Ishikawa (cell line): ENCODE results near the gene CLDN9.

Source experiments
- CEBPB ChIP-seq: IDR thresholded peaks from 2 replicates; pipeline ENCODE4 v1.6.1; 2012
- CREB1 ChIP-seq: IDR thresholded peaks from 2 replicates; pipeline ENCODE4 v1.6.1; 2012; ENCODE audit warnings: low read depth
- EGR1 ChIP-seq: IDR thresholded peaks from 2 replicates; pipeline ENCODE4 v1.6.1; 2012
- EP300 ChIP-seq: IDR thresholded peaks from 2 replicates; pipeline ENCODE4 v1.6.1; 2012; ENCODE audit warnings: borderline replicate concordance
- FOXM1 ChIP-seq: IDR thresholded peaks from 2 replicates; pipeline ENCODE4 v1.6.1; 2012; ENCODE audit warnings: low read depth, borderline replicate concordance
- NFIC ChIP-seq: IDR thresholded peaks from 2 replicates; pipeline ENCODE4 v1.6.1; 2012
- RAD21 ChIP-seq: IDR thresholded peaks from 2 replicates; pipeline ENCODE4 v1.6.1; 2012; ENCODE audit warnings: low read depth
- TAF1 ChIP-seq: IDR thresholded peaks from 2 replicates; pipeline ENCODE4 v1.6.1; 2012; ENCODE audit warnings: low read depth, mild to moderate bottlenecking
- TCF12 ChIP-seq: IDR thresholded peaks from 2 replicates; pipeline ENCODE4 v1.6.1; 2012; ENCODE audit warnings: low read depth
- TEAD4 ChIP-seq: IDR thresholded peaks from 2 replicates; pipeline ENCODE4 v1.6.1; 2012
- USF1 ChIP-seq: IDR thresholded peaks from 2 replicates; pipeline ENCODE4 v1.6.1; 2012
- YY1 ChIP-seq: IDR thresholded peaks from 2 replicates; pipeline ENCODE4 v1.6.1; 2012; ENCODE audit warnings: low read depth
- ZBTB7A ChIP-seq: IDR thresholded peaks from 2 replicates; pipeline ENCODE4 v1.6.1; 2012; ENCODE audit warnings: low read depth
- TF ChIP-seq, protein P1 (sequence below): IDR thresholded peaks from 2 replicates; pipeline ENCODE4 v1.6.1; 2012; ENCODE audit warnings: low read depth, mild to moderate bottlenecking
- TF ChIP-seq, protein P2 (sequence below): IDR thresholded peaks from 2 replicates; pipeline ENCODE4 v1.6.1; 2012

CLDN9 gene

DNA sequence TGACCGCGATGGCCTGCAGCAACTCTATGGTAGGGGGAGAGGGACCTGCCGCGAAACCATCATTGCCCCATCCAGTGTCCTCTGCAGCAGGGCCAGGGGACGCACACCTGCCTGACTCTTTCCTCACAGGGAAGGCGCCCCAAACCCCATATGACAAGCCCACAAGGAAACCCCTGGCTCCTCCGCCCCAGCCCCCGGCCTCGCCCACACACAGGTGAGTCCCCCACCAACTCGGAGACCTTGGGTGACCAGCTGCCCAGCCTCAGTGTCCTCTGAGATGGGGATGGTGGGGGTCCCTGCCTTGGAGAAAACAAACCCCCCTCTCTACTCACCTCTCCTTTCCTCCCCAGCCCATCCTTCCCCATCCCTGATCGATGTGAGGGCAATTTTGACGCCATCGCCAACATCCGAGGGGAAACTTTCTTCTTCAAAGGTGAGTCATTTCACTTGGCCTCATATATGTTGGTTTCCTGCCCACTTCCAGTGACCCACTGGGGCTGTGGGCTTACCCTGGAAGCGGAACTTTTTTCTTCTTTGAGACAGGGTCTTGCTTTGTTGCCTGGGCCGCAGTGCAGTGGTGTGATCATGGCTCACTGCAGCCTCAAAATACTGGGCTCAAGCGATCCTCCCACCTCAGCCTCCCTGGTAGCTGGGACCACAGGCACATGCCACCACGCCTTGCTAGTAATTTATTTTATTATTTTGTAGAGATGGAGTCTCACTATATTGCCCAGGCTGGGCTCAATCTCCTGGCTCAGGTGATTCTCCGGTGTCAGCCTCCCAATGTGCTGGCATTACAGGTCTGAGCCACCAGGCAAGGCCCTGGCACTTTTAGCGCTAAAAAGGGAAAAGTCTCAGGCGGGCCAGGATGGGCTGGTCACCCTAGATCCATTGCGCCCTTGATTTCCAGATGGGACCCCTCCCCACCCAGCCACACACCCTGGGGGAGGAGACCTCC is 44.7 kb downstream of the CLDN9 start:
- no peak for TF ChIP-seq EP300
- no peak for TF ChIP-seq FOXM1
- no peak for TF ChIP-seq RAD21
- no peak for TF ChIP-seq TEAD4
- no peak for TF ChIP-seq NFIC
- TF ChIP-seq, protein P1, sequence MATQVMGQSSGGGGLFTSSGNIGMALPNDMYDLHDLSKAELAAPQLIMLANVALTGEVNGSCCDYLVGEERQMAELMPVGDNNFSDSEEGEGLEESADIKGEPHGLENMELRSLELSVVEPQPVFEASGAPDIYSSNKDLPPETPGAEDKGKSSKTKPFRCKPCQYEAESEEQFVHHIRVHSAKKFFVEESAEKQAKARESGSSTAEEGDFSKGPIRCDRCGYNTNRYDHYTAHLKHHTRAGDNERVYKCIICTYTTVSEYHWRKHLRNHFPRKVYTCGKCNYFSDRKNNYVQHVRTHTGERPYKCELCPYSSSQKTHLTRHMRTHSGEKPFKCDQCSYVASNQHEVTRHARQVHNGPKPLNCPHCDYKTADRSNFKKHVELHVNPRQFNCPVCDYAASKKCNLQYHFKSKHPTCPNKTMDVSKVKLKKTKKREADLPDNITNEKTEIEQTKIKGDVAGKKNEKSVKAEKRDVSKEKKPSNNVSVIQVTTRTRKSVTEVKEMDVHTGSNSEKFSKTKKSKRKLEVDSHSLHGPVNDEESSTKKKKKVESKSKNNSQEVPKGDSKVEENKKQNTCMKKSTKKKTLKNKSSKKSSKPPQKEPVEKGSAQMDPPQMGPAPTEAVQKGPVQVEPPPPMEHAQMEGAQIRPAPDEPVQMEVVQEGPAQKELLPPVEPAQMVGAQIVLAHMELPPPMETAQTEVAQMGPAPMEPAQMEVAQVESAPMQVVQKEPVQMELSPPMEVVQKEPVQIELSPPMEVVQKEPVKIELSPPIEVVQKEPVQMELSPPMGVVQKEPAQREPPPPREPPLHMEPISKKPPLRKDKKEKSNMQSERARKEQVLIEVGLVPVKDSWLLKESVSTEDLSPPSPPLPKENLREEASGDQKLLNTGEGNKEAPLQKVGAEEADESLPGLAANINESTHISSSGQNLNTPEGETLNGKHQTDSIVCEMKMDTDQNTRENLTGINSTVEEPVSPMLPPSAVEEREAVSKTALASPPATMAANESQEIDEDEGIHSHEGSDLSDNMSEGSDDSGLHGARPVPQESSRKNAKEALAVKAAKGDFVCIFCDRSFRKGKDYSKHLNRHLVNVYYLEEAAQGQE: no peak
- no peak for TF ChIP-seq YY1
- TF ChIP-seq EGR1: no peak
- no peak for TF ChIP-seq CEBPB
- TF ChIP-seq CREB1: no peak
- TF ChIP-seq, protein P2, sequence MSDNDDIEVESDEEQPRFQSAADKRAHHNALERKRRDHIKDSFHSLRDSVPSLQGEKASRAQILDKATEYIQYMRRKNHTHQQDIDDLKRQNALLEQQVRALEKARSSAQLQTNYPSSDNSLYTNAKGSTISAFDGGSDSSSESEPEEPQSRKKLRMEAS: no peak
- no peak for TF ChIP-seq ZBTB7A
- TF ChIP-seq USF1: no peak
- TF ChIP-seq TCF12: no peak
- no peak for TF ChIP-seq TAF1

- TF ChIP-seq NFIC (no peak), RAD21 (no peak), EGR1 (no peak), USF1 (no peak), ZBTB7A (no peak; the same call in 1 of the 2 replicates), EP300 (no peak), TEAD4 (no peak), TCF12 (no peak)
- TF ChIP-seq, protein P1: no peak
These were observed 45.7 kb downstream of the CLDN9 start for GRCh38 chr16:3058139-3059030.

DNA sequence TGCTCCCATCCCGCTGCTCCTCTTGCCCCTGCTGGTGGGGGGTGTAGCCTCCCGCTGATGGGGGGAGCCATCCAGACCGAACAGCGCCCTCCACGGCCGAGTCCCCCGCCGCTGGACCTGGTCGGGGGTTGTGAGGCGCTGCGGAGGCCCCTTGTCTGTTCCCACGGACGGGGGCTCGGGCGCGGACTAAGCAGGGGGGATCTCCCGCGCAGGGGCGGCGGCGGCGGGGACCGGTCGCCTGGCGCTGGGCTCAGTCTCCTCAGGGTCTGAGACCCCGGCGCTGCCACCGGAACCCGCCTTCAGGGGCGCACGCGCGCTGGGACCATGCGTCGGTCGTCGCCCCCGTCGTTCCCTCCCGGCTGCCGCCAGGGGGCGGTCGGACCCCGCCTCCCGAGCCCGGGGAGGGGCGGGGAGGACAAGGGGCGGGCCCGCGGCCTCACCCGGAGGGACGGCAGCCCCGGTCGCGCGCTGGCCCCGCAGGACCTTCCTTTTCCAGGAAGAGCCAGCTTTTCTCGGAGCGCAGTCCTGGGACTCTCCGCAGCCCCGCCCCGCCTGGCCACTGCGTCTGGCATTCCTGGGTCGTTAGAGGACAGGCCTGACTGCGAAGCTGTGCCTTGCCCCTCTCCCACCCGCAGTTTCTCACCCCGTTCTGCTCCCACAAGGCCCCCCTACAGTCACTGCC is 46.5 kb downstream of the CLDN9 start:
- TF ChIP-seq TEAD4 (0 out of 2 replicates have a peak, but pooled peaks have one; percentile 21), ZBTB7A (peak; percentile 93), TCF12 (no peak), EGR1 (0 out of 2 replicates have a peak, but pooled peaks have one; percentile 22), RAD21 (peak; percentile 76), CREB1 (no peak), TAF1 (peak; percentile 36; the same call in 1 of the 2 replicates)
- TF ChIP-seq, protein P2: peak; percentile 54; the same call in 1 of the 2 replicates

- TF ChIP-seq YY1 (no peak), EP300 (no peak), TAF1 (no peak), USF1 (no peak), CREB1 (no peak), EGR1 (no peak), RAD21 (no peak), NFIC (no peak), CEBPB (no peak), FOXM1 (no peak), ZBTB7A (no peak), TCF12 (no peak)
- TF ChIP-seq, protein P2: no peak
- TF ChIP-seq, protein P1: no peak
These were observed 47.1 kb downstream of the CLDN9 start for GRCh38 chr16:3059723-3060242.
